HepG2 (cell line): ENCODE measurements around the gene SH2D3C. TPM values are rescaled to one million over a fixed set of nuclear protein-coding genes. Genes with fewer than 3 reads are reported as not detected.

ENCODE experiments used
- CHCHD3 ChIP-seq: sonication (generic); formaldehyde crosslinking; IDR thresholded peaks from 2 replicates; pipeline ENCODE4 v1.8.0; 2022; ENCODE audit warnings: mild to moderate bottlenecking, missing genetic modification reagents, moderate library complexity
- DMTF1 ChIP-seq: sonication (generic); formaldehyde crosslinking; IDR thresholded peaks from 2 replicates; pipeline ENCODE4 v1.4.0; 2020; ENCODE audit warnings: mild to moderate bottlenecking, missing genetic modification reagents
- HDAC2 ChIP-seq: sonication (generic); formaldehyde crosslinking; IDR thresholded peaks from 2 replicates; pipeline ENCODE4 v1.4.0; 2020; ENCODE audit warnings: missing genetic modification reagents
- KDM2A ChIP-seq: sonication (generic); formaldehyde crosslinking; IDR thresholded peaks from 2 replicates; pipeline ENCODE4 v1.4.0; 2020; ENCODE audit warnings: low read depth, missing genetic modification reagents, borderline replicate concordance
- NFATC3 ChIP-seq: sonication (generic); formaldehyde crosslinking; IDR thresholded peaks from 2 replicates; pipeline ENCODE4 v1.5.1; 2020; ENCODE audit warnings: mild to moderate bottlenecking, missing genetic modification reagents
- PHF21A ChIP-seq: sonication (generic); formaldehyde crosslinking; IDR thresholded peaks from 2 replicates; pipeline ENCODE4 v1.5.0; 2020; ENCODE audit warnings: mild to moderate bottlenecking, missing genetic modification reagents
- RFX1 ChIP-seq: fragments of 450-650 bp; IDR thresholded peaks from 2 replicates; pipeline ENCODE4 v1.6.1; 2017
- SAP130 ChIP-seq: IDR thresholded peaks from 2 replicates; pipeline ENCODE4 v1.6.1; 2016; ENCODE audit warnings: low read depth
- ZBTB37 ChIP-seq: sonication (generic); formaldehyde crosslinking; IDR thresholded peaks from 2 replicates; pipeline ENCODE4 v1.4.0; 2020; ENCODE audit warnings: mild to moderate bottlenecking, missing genetic modification reagents
- ZBTB8A ChIP-seq: sonication (generic); formaldehyde crosslinking; IDR thresholded peaks from 2 replicates; pipeline ENCODE4 v1.4.0; 2020; ENCODE audit warnings: mild to moderate bottlenecking, low read depth, missing genetic modification reagents, borderline replicate concordance
- ZFP90 ChIP-seq: sonication (generic); formaldehyde crosslinking; IDR thresholded peaks from 2 replicates; pipeline ENCODE4 v1.8.0; 2022; ENCODE audit warnings: missing genetic modification reagents, mild to moderate bottlenecking, inconsistent platforms, borderline replicate concordance
- ZNF230 ChIP-seq: sonication (generic); formaldehyde crosslinking; IDR thresholded peaks from 2 replicates; pipeline ENCODE4 v1.4.0; 2020; ENCODE audit warnings: mild to moderate bottlenecking, missing genetic modification reagents
- ZNF414 ChIP-seq: sonication (generic); formaldehyde crosslinking; IDR thresholded peaks from 2 replicates; pipeline ENCODE4 v1.5.0; 2020; ENCODE audit warnings: missing genetic modification reagents
- ZNF512 ChIP-seq: sonication (generic); formaldehyde crosslinking; IDR thresholded peaks from 2 replicates; pipeline ENCODE4 v1.4.0; 2020; ENCODE audit warnings: mild to moderate bottlenecking, missing genetic modification reagents
- ZNF607 ChIP-seq: sonication (generic); formaldehyde crosslinking; IDR thresholded peaks from 2 replicates; pipeline ENCODE4 v1.5.1; 2020; ENCODE audit warnings: missing genetic modification reagents, mild to moderate bottlenecking, borderline replicate concordance
- ZNF749 ChIP-seq: sonication (generic); formaldehyde crosslinking; IDR thresholded peaks from 2 replicates; pipeline ENCODE4 v1.8.0; 2022; ENCODE audit warnings: mild to moderate bottlenecking, missing genetic modification reagents, moderate library complexity, borderline replicate concordance
- ZNF816 ChIP-seq: sonication (generic); formaldehyde crosslinking; IDR thresholded peaks from 2 replicates; pipeline ENCODE4 v1.8.0; 2022; ENCODE audit warnings: missing genetic modification reagents, mild to moderate bottlenecking, borderline replicate concordance
- polyA plus RNA-seq, 8 experiments: library from polyadenylated mRNA; depleted of rRNA in 3 of 8; stranded (reverse) in 7 of 8; unstranded in 1 of 8; fragments of >200 nt; fragmentation: Illumina TruSeq in 4 of 8; extraction: Trizol in 4 of 8; gene quantifications; 2 replicates each; pipeline versions ENCODE4 v1.2.1 to v1.2.3, GENCODE V29; 2011 to 2016; ENCODE audit warnings: low read depth in 4 of 8, missing spikeins in 1 of 8, mixed read lengths in 1 of 8; ENCODE audit not compliant: insufficient read depth in 1 of 8
- total RNA-seq, 5 experiments: library from RNA; depleted of rRNA; stranded (reverse); fragments of >200 nt; fragmentation: Illumina TruSeq; extraction: Trizol; gene quantifications; 2 replicates each; pipeline ENCODE4 v1.2.3, GENCODE V29; 2016; ENCODE audit warnings: low read depth in 1 of 5
- TF ChIP-seq, protein P1 (sequence below): sonication (generic); formaldehyde crosslinking; IDR thresholded peaks from 2 replicates; pipeline ENCODE4 v1.4.0; 2020; ENCODE audit warnings: missing genetic modification reagents, borderline replicate concordance

Gene SH2D3C
- total and polyA plus RNA-seq, 2 of the 13 experiments (the other 11 are each of a cell fraction or from before 2014, with no cell fraction given) = not detected

DNA sequence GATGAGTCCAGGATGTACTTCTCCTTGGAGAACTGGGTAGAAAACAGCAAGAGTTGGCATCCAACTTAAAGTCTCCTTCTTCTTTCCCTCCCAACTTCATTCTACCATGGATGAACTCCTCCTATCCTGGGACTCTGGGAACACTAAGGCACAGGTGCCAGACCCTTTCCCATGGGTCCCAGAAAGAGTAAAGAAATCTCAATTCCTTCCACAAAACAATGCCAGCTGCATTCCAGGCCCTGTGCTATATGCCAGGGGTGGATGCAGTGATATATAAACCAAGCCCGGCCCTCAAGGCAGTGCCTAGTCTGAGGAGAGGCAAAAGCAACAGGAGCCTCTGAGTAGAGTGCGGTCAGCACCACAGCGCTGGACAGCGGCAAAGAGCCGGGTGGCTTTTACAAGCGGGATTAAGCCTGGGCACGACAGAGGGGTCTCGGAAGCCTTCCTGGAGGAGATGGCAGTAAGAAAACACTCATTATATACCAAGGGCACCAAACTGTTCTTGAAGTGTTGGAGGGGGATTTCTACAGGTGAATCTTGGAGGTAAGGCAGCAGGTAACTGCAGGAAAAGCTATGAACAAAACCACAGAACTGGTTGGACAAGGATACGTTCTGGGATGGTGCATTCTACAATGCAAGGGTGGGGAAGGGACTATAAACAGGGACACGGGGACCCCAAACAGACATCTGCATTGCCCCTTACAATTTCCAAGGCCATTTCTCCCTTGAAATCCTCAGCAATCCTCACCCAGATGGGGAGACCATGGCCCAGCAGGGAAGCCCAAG is 27.0 kb downstream of the SH2D3C start (continued):
- TF ChIP-seq ZNF230 (CRISPR knock-in tag) (no peak), ZNF414 (no peak), CHCHD3 (CRISPR knock-in tag) (no peak), NFATC3 (CRISPR knock-in tag) (no peak), ZBTB37 (CRISPR knock-in tag) (no peak), KDM2A (CRISPR knock-in tag) (peak; percentile 34; the same call in 1 of the 2 replicates), ZNF816 (CRISPR knock-in tag) (no peak), ZNF607 (CRISPR knock-in tag) (0 out of 2 replicates have a peak, but pooled peaks have one; percentile 26), ZNF749 (CRISPR knock-in tag) (no peak), ZBTB8A (CRISPR knock-in tag) (no peak), PHF21A (no peak), DMTF1 (CRISPR knock-in tag) (no peak), RFX1 (no peak), ZFP90 (CRISPR knock-in tag) (peak; percentile 40; the same call in 1 of the 2 replicates), HDAC2 (CRISPR knock-in tag) (0 out of 2 replicates have a peak, but pooled peaks have one; percentile 38), SAP130 (CRISPR knock-in tag) (peak; percentile 31; the same call in 1 of the 2 replicates), ZNF512 (CRISPR knock-in tag) (no peak)
- TF ChIP-seq, protein P1, sequence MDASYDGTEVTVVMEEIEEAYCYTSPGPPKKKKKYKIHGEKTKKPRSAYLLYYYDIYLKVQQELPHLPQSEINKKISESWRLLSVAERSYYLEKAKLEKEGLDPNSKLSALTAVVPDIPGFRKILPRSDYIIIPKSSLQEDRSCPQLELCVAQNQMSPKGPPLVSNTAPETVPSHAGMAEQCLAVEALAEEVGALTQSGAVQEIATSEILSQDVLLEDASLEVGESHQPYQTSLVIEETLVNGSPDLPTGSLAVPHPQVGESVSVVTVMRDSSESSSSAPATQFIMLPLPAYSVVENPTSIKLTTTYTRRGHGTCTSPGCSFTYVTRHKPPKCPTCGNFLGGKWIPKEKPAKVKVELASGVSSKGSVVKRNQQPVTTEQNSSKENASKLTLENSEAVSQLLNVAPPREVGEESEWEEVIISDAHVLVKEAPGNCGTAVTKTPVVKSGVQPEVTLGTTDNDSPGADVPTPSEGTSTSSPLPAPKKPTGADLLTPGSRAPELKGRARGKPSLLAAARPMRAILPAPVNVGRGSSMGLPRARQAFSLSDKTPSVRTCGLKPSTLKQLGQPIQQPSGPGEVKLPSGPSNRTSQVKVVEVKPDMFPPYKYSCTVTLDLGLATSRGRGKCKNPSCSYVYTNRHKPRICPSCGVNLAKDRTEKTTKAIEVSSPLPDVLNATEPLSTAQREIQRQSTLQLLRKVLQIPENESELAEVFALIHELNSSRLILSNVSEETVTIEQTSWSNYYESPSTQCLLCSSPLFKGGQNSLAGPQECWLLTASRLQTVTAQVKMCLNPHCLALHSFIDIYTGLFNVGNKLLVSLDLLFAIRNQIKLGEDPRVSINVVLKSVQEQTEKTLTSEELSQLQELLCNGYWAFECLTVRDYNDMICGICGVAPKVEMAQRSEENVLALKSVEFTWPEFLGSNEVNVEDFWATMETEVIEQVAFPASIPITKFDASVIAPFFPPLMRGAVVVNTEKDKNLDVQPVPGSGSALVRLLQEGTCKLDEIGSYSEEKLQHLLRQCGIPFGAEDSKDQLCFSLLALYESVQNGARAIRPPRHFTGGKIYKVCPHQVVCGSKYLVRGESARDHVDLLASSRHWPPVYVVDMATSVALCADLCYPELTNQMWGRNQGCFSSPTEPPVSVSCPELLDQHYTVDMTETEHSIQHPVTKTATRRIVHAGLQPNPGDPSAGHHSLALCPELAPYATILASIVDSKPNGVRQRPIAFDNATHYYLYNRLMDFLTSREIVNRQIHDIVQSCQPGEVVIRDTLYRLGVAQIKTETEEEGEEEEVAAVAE (CRISPR knock-in tag) = peak; percentile 43; the same call in 1 of the 2 replicates
